Measurements from ENCODE around the gene DES.

DNA sequence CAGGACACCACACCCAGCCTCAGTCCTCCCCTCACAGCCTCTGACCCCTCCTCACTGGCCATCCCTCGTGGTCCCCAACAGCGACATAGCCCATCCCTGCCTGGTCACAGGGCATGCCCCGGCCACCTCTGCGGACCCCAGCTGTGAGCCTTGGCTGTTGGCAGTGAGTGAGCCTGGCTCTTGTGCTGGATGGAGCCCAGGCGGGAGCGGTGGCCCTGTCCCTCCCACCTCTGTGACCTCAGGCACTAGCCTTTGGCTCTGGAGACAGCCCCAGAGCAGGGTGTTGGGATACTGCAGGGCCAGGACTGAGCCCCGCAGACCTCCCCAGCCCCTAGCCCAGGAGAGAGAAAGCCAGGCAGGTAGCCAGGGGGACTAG is 7.9 kb downstream of the DES start:
- TF ChIP-seq POLR2A (IDR thresholded peaks at IDR 0.05) (no peak), CTCF (IDR thresholded peaks at IDR 0.05) (no peak), POLR2AphosphoS5 (IDR thresholded peaks at IDR 0.05) (no peak), EP300 (IDR thresholded peaks at IDR 0.05) (no peak)
